ENCODE data around the gene PDE1C.

The PDE1C gene

DNA sequence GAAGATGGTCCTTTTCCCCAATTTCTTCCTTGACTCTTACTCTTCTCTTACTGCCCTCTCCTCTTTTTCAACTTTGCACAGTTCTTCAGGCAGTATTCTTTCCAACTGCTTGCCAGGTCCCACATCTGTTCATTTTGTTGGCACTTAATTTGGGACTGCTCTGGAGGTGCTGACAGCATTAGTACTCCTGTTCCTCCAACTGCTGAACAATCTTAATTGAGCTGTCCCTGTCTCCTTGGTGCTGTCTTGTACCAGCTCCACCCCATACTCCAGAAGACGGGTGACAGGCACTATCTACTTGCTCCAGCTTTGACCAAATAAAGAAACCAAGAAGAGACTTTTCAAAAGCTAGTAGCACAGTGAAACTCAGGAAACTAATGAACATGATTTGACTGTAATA lies 160.0 kb downstream of the PDE1C start:
- Histone ChIP-seq H3K9me3 (ENCODE audit: severe bottlenecking) (no peaks in the 10 kb centered on the region), H3K4me1 (ENCODE audit: insufficient read depth, poor library complexity, severe bottlenecking) (no peaks in the 10 kb centered on the region), H3K27me3 (ENCODE audit: insufficient read depth, poor library complexity, severe bottlenecking) (no peaks in the 10 kb centered on the region), H3K4me3 (ENCODE audit: severe bottlenecking) (no peak overlapping the region), H3K27ac (ENCODE audit: poor library complexity, severe bottlenecking) (no peak overlapping the region), H3K36me3 (ENCODE audit: low read depth) (no peaks in the 10 kb centered on the region)
- no peak for DNase-seq (ENCODE audit: low spot score)
- ATAC-seq (ENCODE audit: low read depth), result no peak
- TF ChIP-seq, protein P1, sequence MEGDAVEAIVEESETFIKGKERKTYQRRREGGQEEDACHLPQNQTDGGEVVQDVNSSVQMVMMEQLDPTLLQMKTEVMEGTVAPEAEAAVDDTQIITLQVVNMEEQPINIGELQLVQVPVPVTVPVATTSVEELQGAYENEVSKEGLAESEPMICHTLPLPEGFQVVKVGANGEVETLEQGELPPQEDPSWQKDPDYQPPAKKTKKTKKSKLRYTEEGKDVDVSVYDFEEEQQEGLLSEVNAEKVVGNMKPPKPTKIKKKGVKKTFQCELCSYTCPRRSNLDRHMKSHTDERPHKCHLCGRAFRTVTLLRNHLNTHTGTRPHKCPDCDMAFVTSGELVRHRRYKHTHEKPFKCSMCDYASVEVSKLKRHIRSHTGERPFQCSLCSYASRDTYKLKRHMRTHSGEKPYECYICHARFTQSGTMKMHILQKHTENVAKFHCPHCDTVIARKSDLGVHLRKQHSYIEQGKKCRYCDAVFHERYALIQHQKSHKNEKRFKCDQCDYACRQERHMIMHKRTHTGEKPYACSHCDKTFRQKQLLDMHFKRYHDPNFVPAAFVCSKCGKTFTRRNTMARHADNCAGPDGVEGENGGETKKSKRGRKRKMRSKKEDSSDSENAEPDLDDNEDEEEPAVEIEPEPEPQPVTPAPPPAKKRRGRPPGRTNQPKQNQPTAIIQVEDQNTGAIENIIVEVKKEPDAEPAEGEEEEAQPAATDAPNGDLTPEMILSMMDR (IDR thresholded peaks at IDR 0.05; ENCODE audit: poor library complexity, severe bottlenecking), result no peak

DNA sequence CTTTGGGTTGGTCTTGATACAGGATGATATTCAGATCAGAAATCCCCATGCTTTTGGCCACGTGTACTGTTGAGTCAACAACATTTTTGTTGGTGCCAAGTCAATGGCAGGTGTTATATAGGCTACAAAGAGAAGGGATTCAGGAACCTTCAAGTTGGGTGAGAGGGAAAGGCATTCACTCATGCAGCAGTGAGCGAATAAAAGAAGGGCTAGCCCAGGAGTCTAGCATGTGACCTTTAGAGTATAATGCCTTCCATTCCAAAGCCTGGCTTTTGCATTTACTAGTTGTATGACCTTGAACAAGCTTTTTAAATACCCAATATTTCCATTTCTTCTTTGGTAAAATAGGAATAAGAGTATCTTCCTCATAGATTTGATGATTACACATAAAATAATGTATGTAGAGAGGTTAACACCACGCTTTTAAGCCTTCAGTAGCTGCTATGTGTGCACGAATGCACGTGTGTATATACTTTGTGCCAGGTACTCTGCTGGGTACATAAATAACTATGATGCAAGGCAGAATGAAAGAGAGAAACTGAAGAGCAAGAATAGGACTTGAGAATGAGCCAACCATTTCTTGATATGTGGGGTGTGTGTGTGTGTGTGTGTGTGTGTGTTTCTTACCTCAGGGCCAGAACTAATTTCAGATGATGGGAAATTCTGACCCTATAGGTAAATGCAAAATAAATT lies 163.6 kb downstream of the PDE1C start:
- ATAC-seq (ENCODE audit: low read depth) (no peak), DNase-seq (ENCODE audit: low spot score) (no peak)
- H3K27ac ChIP-seq (ENCODE audit: poor library complexity, severe bottlenecking), result no peak overlapping the region
- TF ChIP-seq, protein P1 (IDR thresholded peaks at IDR 0.05; ENCODE audit: poor library complexity, severe bottlenecking), result no peak
- no peaks in the 10 kb centered on the region for H3K4me1 ChIP-seq (ENCODE audit: insufficient read depth, poor library complexity, severe bottlenecking)
- no peaks in the 10 kb centered on the region for H3K36me3 ChIP-seq (ENCODE audit: low read depth)
- no peaks in the 10 kb centered on the region for H3K27me3 ChIP-seq (ENCODE audit: insufficient read depth, poor library complexity, severe bottlenecking)
- H3K9me3 ChIP-seq (ENCODE audit: severe bottlenecking), result no peaks in the 10 kb centered on the region
- no peak overlapping the region for H3K4me3 ChIP-seq (ENCODE audit: severe bottlenecking)

DNA sequence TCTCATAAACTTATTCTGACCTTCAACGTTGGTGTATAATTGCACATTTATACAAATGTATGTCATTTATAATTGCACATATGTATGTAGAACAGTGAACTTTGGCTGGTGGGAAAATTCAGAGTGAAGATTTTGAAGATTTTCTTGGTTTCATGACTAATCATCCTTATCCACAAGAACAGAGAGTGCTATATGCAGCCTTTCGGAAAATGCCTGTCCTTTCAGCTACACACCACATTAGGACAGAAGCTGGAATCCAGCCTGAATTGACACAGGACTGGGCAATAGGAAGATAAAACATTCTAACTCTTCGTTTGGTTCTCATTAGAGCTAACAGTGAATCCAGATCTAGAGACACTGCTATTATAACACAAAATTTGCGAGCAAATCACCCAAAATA lies 166.2 kb downstream of the PDE1C start:
- Histone ChIP-seq H3K4me3 (ENCODE audit: severe bottlenecking) (no peak overlapping the region), H3K9me3 (ENCODE audit: severe bottlenecking) (no peaks in the 10 kb centered on the region), H3K36me3 (ENCODE audit: low read depth) (no peaks in the 10 kb centered on the region), H3K4me1 (ENCODE audit: insufficient read depth, poor library complexity, severe bottlenecking) (no peaks in the 10 kb centered on the region), H3K27me3 (ENCODE audit: insufficient read depth, poor library complexity, severe bottlenecking) (no peaks in the 10 kb centered on the region), H3K27ac (ENCODE audit: poor library complexity, severe bottlenecking) (no peak overlapping the region)
- ATAC-seq (ENCODE audit: low read depth) (no peak), DNase-seq (ENCODE audit: low spot score) (no peak)
- TF ChIP-seq, protein P1 (IDR thresholded peaks at IDR 0.05; ENCODE audit: poor library complexity, severe bottlenecking), result no peak

DNA sequence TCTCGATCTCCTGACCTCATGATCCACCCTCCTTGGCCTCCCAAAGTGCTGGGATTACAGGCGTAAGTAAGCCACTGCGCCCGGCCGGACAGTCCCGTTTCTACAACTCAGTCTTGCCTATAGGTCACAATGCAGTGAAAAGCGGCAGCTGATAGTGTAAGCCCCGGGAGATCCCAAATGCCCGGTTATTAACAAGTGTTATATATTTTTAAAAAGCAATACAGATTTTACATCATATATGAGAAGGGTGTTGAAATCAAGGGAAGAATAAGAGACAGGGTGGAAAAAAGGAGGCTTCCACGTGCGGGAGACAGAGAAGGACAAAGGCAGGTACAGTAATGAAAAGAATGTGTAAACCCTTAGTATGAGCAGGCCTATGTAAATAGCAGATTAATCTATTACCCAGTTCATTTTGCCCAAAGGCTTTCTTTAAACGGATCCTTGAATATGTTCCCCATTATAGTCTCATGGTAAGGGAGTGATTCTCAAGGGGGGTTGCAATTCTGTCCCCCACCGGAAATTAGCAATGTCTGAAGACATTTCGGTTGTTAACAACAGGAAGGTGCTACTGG lies 170.8 kb downstream of the PDE1C start:
- Histone ChIP-seq H3K4me3 (ENCODE audit: severe bottlenecking) (no peak overlapping the region), H3K4me1 (ENCODE audit: insufficient read depth, poor library complexity, severe bottlenecking) (no peaks in the 10 kb centered on the region), H3K9me3 (ENCODE audit: severe bottlenecking) (no peaks in the 10 kb centered on the region), H3K27me3 (ENCODE audit: insufficient read depth, poor library complexity, severe bottlenecking) (no peaks in the 10 kb centered on the region), H3K36me3 (ENCODE audit: low read depth) (no peaks in the 10 kb centered on the region), H3K27ac (ENCODE audit: poor library complexity, severe bottlenecking) (no peak overlapping the region)
- TF ChIP-seq, protein P1 (IDR thresholded peaks at IDR 0.05; ENCODE audit: poor library complexity, severe bottlenecking), result no peak
- ATAC-seq (ENCODE audit: low read depth) (no peak), DNase-seq (ENCODE audit: low spot score) (no peak)

DNA sequence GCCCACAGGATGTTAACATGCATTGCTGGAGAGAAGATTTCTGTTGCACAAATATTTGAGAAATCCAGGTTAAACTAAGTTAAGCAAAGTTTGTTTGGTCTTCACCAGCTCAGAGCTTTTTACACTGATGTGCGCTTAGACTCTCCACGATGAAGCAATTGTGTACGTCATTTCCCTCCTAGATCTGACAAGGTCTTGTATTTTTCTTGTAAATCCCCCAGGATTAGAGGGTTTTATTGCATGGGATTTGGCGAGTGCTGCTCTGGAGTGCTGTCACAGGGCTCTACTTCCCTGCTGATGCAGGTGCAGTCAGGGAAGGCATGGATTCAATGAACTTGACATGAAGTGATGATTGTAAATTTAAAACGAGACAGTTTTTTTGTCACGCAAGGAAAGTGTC lies 173.3 kb downstream of the PDE1C start:
- DNase-seq (ENCODE audit: low spot score) (no peak), ATAC-seq (ENCODE audit: low read depth) (no peak)
- H3K4me3 ChIP-seq (ENCODE audit: severe bottlenecking), result no peak overlapping the region
- TF ChIP-seq, protein P1 (IDR thresholded peaks at IDR 0.05; ENCODE audit: poor library complexity, severe bottlenecking), result no peak
- H3K27ac ChIP-seq (ENCODE audit: poor library complexity, severe bottlenecking), result no peak overlapping the region
- no peaks in the 10 kb centered on the region for H3K27me3 ChIP-seq (ENCODE audit: insufficient read depth, poor library complexity, severe bottlenecking)
- no peaks in the 10 kb centered on the region for H3K36me3 ChIP-seq (ENCODE audit: low read depth)
- H3K4me1 ChIP-seq (ENCODE audit: insufficient read depth, poor library complexity, severe bottlenecking), result no peaks in the 10 kb centered on the region
- no peaks in the 10 kb centered on the region for H3K9me3 ChIP-seq (ENCODE audit: severe bottlenecking)

Measured in RWPE2 (cell line).